OCI-LY7 (cell line): ENCODE results near the gene TJP3. TPM values are rescaled to one million over a fixed set of nuclear protein-coding genes. Genes with fewer than 3 reads are reported as not detected.

Source experiments
- BruUV-seq: library from RNA; stranded (reverse); fragments of 400-500 nt; replicated peaks from 2 replicates; lab custom pipeline; 2021; lab: Mats Ljungman, UMichigan
- CTCF ChIA-PET: fragments of 300-600 bp; sonication (Branson Sonifier 250); formaldehyde crosslinking; loops from one replicate; lab custom pipeline; 2022; ENCODE audit warnings: antibody characterized with exemption; ENCODE audit not compliant: unreplicated experiment; lab: Charles Lee
- POLR2A ChIA-PET: fragments of 300-600 bp; sonication (Branson Sonifier 250); formaldehyde crosslinking; loops from one replicate; lab custom pipeline; 2022; ENCODE audit warnings: antibody characterized with exemption; lab: Charles Lee
- DNase-seq: peaks from one replicate; pipeline ENCODE4 v3.0.0-alpha.2; 2015; ENCODE audit warnings: low spot score
- H2AFZ ChIP-seq: fragments of 200-600 bp; sonication (generic), shearing (Covaris generic); 2 replicates; pipeline ENCODE4 v1.6.1; 2014; ENCODE audit warnings: mild to moderate bottlenecking, antibody characterized with exemption, low read length, moderate library complexity
- H3K27ac ChIP-seq: fragments of 200-600 bp; sonication (generic); 2 replicates; pipeline ENCODE4 v1.5.1; 2014; ENCODE audit warnings: mixed run types, low read depth, mild to moderate bottlenecking, moderate library complexity, low read length, inconsistent platforms; ENCODE audit not compliant: poor library complexity, severe bottlenecking
- H3K36me3 ChIP-seq: fragments of 200-600 bp; sonication (generic); 2 replicates; pipeline ENCODE4 v1.6.1; 2014; ENCODE audit warnings: mild to moderate bottlenecking, antibody characterized with exemption, low read length, moderate library complexity, mixed read lengths; ENCODE audit not compliant: insufficient read depth
- H3K4me1 ChIP-seq: fragments of 200-600 bp; sonication (generic); 2 replicates; pipeline ENCODE4 v1.5.1; 2014; ENCODE audit warnings: mild to moderate bottlenecking, low read length; ENCODE audit not compliant: insufficient read depth, poor library complexity, severe bottlenecking
- H3K4me2 ChIP-seq: fragments of 200-600 bp; sonication (generic); 2 replicates; pipeline ENCODE4 v1.6.1; 2014; ENCODE audit warnings: mild to moderate bottlenecking, low read length
- H3K4me3 ChIP-seq: fragments of 200-600 bp; sonication (generic); 2 replicates; pipeline ENCODE4 v1.5.1; 2014; ENCODE audit warnings: mild to moderate bottlenecking, low read depth, low read length; ENCODE audit not compliant: poor library complexity, severe bottlenecking
- H3K79me2 ChIP-seq: fragments of 200-600 bp; sonication (generic); 2 replicates; pipeline ENCODE4 v1.6.1; 2016; ENCODE audit warnings: low read depth, mild to moderate bottlenecking, low read length, moderate library complexity, mixed read lengths; ENCODE audit not compliant: insufficient read depth
- H3K9me2 ChIP-seq: fragments of 200-600 bp; sonication (generic); 2 replicates; pipeline ENCODE4 v1.6.1; 2016; ENCODE audit warnings: mild to moderate bottlenecking, low read length, mixed read lengths; ENCODE audit not compliant: insufficient read depth
- H3K9me3 ChIP-seq: fragments of 200-600 bp; sonication (generic); 2 replicates; pipeline ENCODE4 v1.6.1; 2014; ENCODE audit warnings: mild to moderate bottlenecking, mixed run types, low read length, mixed read lengths
- H4K20me1 ChIP-seq: fragments of 200-600 bp; sonication (generic); 2 replicates; pipeline ENCODE4 v1.6.1; 2014; ENCODE audit warnings: mild to moderate bottlenecking, antibody characterized with exemption, low read length, moderate library complexity, mixed read lengths; ENCODE audit not compliant: insufficient read depth
- CTCF ChIP-seq: fragments of 200-600 bp; sonication (generic); conservative IDR thresholded peaks from 2 replicates; pipeline ENCODE4 v1.5.1; 2014; ENCODE audit warnings: mild to moderate bottlenecking, antibody characterized with exemption, low read length, moderate library complexity, mixed read lengths
- EZH2phosphoT487 ChIP-seq: fragments of 200-600 bp; sonication (generic); IDR thresholded peaks from 2 replicates; pipeline ENCODE4 v1.6.1; 2018; ENCODE audit warnings: low read depth, borderline replicate concordance, mild to moderate bottlenecking, mixed run types, antibody characterized with exemption, low read length, moderate library complexity, mixed read lengths
- intact Hi-C: fragments of 100-400 bp; cut with micrococcal nuclease; formaldehyde crosslinking; loops from one replicate; pipeline ENCODE4 v1.10.0; 2022; ENCODE audit not compliant: unreplicated experiment
- total RNA-seq, 2 experiments: library from RNA; depleted of rRNA in 1 of 2; stranded (reverse); fragments of >200 nt in 1 of 2; shearing (Covaris generic) in 1 of 2; gene quantifications; 2 replicates each; pipeline ENCODE4 v1.2.3, GENCODE V29; 2014 to 2022

TJP3 gene
- total RNA-seq, 2 experiments from 2014 or later, result 0.69 to 1.8 TPM

DNA sequence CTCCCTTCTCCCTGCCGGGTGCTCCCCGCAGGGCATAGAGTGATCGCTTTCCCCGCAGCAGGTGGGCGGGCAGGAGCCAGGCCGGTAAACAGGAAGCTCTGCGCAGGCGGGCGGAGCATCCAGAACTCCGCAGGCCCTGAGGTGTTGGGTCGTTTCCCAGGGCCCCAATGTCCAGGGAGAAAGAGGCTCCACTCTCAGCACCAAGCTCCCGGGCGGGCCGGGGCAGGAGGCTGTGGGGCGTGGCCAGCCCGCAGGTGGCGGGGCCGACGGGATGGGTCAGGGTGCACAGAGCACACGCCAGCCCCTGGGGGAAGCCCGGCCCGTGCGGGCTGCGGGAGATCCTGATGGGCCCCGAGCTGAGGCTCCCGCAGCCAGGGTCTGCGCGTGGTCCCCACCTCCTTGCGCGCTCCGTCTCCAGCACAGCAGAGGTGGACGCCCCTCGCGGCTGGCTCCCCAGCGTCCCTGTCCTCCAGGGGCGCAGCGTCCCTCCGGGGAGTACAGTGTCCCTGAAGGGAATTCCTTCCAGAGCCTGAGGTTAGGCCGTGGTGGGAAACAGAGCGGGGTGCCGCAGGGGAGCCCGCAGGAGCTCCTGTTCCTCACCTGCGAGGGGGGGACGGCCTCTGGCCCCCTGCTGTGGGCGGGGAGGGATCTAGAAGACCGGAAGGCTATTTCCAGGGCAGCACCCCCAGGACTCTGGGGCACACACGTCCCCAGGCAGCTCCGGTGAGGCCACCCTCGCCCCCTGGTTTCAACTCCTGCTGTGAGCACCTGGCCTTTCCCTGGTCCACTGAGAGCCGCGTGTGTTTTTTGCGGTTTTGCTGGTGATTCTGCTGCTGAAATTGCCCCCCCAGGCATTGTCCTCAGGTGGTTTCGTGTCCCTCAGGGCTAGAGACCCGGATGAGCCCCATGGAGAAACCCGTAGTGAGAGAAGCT lies 20.1 kb upstream of the TJP3 start:
- ChIA-PET CTCF (interaction anchor here (0.6 kb wide), 1 partner anchor 207 kb away, joined by 3 read pairs; no protein-coding TSS in a partner anchor), POLR2A (no interaction called here)
- no peaks in the 10 kb centered on the region for H3K9me2 ChIP-seq
- no TSS peak for BruUV-seq
- DNase-seq, result peak; percentile 31
- H3K4me1 ChIP-seq, result peaks cover 13% of the 10 kb centered on the region
- peaks cover 11% of the 10 kb centered on the region for H3K36me3 ChIP-seq
- H2AFZ ChIP-seq, result no peak overlapping the region
- TF ChIP-seq EZH2phosphoT487 (no peak), CTCF (no peak)
- no peaks in the 10 kb centered on the region for H4K20me1 ChIP-seq
- H3K79me2 ChIP-seq, result no peaks in the 10 kb centered on the region
- H3K27ac ChIP-seq, result no peak overlapping the region
- intact Hi-C loops, result no loop called here
- H3K4me2 ChIP-seq, result peak overlapping the region; percentile 5
- 0 out of 2 replicates have a peak, but pooled peaks cover 7% of the 10 kb centered on the region for H3K9me3 ChIP-seq
- H3K4me3 ChIP-seq, result no peak overlapping the region

DNA sequence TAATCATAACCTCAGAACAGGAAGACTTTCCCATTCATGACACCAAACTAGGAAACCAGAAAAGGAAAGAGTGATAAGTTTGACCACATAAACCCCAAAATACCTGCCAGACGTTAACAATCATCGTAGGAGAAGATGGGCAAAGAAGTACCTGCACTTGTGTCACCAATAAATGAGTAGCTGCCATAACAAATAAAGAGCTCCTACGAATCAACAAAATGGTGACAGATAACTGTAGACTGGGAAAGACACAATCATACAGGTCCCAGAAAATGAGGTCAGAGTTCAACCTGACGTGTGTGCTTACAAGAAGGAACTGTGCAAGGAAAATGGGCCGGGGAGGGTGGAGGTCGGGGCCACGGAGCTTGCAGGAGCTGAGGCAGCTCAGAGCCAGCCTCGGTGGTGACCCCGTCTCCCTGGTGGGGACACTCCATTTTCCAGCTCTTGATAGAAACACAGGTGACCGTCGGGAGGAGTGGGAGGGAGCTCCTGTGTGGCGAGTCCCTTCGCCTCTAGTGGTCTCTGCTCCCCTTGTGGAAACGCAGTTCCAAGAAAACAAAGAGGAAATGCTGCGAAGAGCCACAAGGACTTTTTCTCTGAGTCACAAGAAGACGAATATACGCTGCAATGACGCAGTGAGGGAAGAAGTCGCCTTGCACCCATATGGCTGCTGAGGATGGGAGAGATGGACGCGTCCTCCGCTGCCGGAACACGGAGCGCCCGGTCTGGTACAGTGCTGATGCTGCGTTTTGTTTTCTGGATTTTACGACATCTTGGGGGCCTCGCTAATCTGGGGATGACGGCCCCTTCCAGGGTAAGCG lies 17.4 kb upstream of the TJP3 start:
- intact Hi-C loops, result no loop called here
- no peaks in the 10 kb centered on the region for H3K36me3 ChIP-seq
- peaks cover 13% of the 10 kb centered on the region for H3K4me1 ChIP-seq
- no peak overlapping the region for H3K4me2 ChIP-seq
- H2AFZ ChIP-seq, result no peak overlapping the region
- ChIA-PET CTCF (no interaction called here), POLR2A (interaction anchor here (0.6 to 0.7 kb wide), 2 partner anchors 137 to 642 kb away, joined by 3 to 4 read pairs; no protein-coding TSS in a partner anchor)
- DNase-seq, result no peak
- H4K20me1 ChIP-seq, result no peaks in the 10 kb centered on the region
- no peak overlapping the region for H3K27ac ChIP-seq
- TF ChIP-seq EZH2phosphoT487, result no peak
- TF ChIP-seq CTCF, result no peak
- H3K79me2 ChIP-seq, result no peaks in the 10 kb centered on the region
- no peaks in the 10 kb centered on the region for H3K9me2 ChIP-seq
- H3K4me3 ChIP-seq, result no peak overlapping the region
- no peaks in the 10 kb centered on the region for H3K9me3 ChIP-seq
- BruUV-seq, result no TSS peak
